Ramos (cell line): Measurements from ENCODE around the gene AQP12B.
"Not testable (repeated sequence)": the region's sequence is repeated elsewhere in the genome, so short reads cannot be mapped to it uniquely, and the experiment has no call there.

Source experiments
- in situ Hi-C: fragments of 300-500 bp; cut with MboI; formaldehyde crosslinking; loops from one replicate; pipeline ENCODE4 v1.14.3; 2022; ENCODE audit warnings: low sequenced_read_pairs; ENCODE audit not compliant: unreplicated experiment

Gene AQP12B

GRCh38 chr2:240687741-240688552 lies 5.3 kb upstream of the AQP12B start:
- in situ Hi-C loops: no loop called here

GRCh38 chr2:240687045-240687740 lies 4.5 kb upstream of the AQP12B start:
- in situ Hi-C loops: no loop called here

GRCh38 chr2:240686460-240686859 lies 3.8 kb upstream of the AQP12B start:
- in situ Hi-C loops: no loop called here

- in situ Hi-C loops: no loop called here
These were observed 3.2 kb upstream of the AQP12B start for GRCh38 chr2:240685771-240686371.

GRCh38 chr2:240683980-240684728 lies 1.5 kb upstream of the AQP12B start:
- in situ Hi-C loops: not testable (repeated sequence)

- in situ Hi-C loops: not testable (repeated sequence)
These were observed 769 bp upstream of the AQP12B start for GRCh38 chr2:240683329-240683979.

GRCh38 chr2:240680185-240680584 lies 2.5 kb downstream of the AQP12B start:
- in situ Hi-C loops: not testable (repeated sequence)

- in situ Hi-C loops: not testable (repeated sequence)
These were observed 3.8 kb downstream of the AQP12B start for GRCh38 chr2:240678909-240679308.

- in situ Hi-C loops: not testable (repeated sequence)
These were observed 4.6 kb downstream of the AQP12B start for GRCh38 chr2:240678043-240678442.

GRCh38 chr2:240675345-240675744 lies 7.3 kb downstream of the AQP12B start:
- in situ Hi-C loops: not testable (repeated sequence)

- in situ Hi-C loops: not testable (repeated sequence)
These were observed 8.1 kb downstream of the AQP12B start for GRCh38 chr2:240674461-240675184.

- in situ Hi-C loops: no loop called here
These were observed 9.9 kb downstream of the AQP12B start for GRCh38 chr2:240672701-240673190.

- in situ Hi-C loops: no loop called here
These were observed 10.5 kb downstream of the AQP12B start for GRCh38 chr2:240672076-240672700.

GRCh38 chr2:240670950-240671349 lies 11.7 kb downstream of the AQP12B start:
- in situ Hi-C loops: no loop called here

GRCh38 chr2:240670402-240670801 lies 12.3 kb downstream of the AQP12B start:
- in situ Hi-C loops: no loop called here

- in situ Hi-C loops: no loop called here
These were observed 18.1 kb downstream of the AQP12B start for GRCh38 chr2:240664622-240665021.

- in situ Hi-C loops: no loop called here
These were observed 19.0 kb downstream of the AQP12B start for GRCh38 chr2:240663546-240664190.

GRCh38 chr2:240662681-240663080 lies 20.0 kb downstream of the AQP12B start:
- in situ Hi-C loops: no loop called here
